A673 (cell line): ENCODE data around the gene BNC2. TPM values are rescaled to one million over a fixed set of nuclear protein-coding genes. Genes with fewer than 3 reads are reported as not detected.

ENCODE experiments used
- BruUV-seq: library from RNA; stranded (reverse); fragments of 400-500 nt; replicated peaks from 2 replicates; lab custom pipeline; 2021; lab: Mats Ljungman, UMichigan
- CTCF ChIA-PET: fragments of 300-600 bp; sonication (Branson Sonifier 250); formaldehyde crosslinking; loops from one replicate; lab custom pipeline; 2022; ENCODE audit warnings: antibody characterized with exemption; lab: Charles Lee
- POLR2A ChIA-PET: fragments of 300-600 bp; sonication (Branson Sonifier 250); formaldehyde crosslinking; loops from one replicate; lab custom pipeline; 2022; ENCODE audit warnings: antibody characterized with exemption; ENCODE audit not compliant: low non-redundant PET; lab: Charles Lee
- DNase-seq: peaks from one replicate; pipeline ENCODE4 v3.0.0-alpha.2; 2015; ENCODE audit warnings: low spot score
- H3K27ac ChIP-seq: fragments of 200-600 bp; sonication (generic); 2 replicates; pipeline ENCODE4 v1.5.1; 2016; ENCODE audit warnings: mixed run types, low read depth, mild to moderate bottlenecking, mixed read lengths, antibody characterized with exemption, low read length; ENCODE audit not compliant: poor library complexity, severe bottlenecking
- H3K27me3 ChIP-seq: fragments of 200-600 bp; sonication (generic); replicated peaks from 2 replicates; pipeline ENCODE4 v1.6.1; 2017; ENCODE audit warnings: mixed run types, low read depth, mild to moderate bottlenecking, mixed read lengths, antibody characterized with exemption, low read length; ENCODE audit not compliant: insufficient read depth, poor library complexity
- H3K36me3 ChIP-seq: fragments of 200-600 bp; sonication (generic); 2 replicates; pipeline ENCODE4 v1.6.1; 2016; ENCODE audit warnings: mixed run types, mild to moderate bottlenecking, mixed read lengths, antibody characterized with exemption, low read length; ENCODE audit not compliant: insufficient read depth, poor library complexity, severe bottlenecking
- H3K4me1 ChIP-seq: fragments of 200-600 bp; sonication (generic); 2 replicates; pipeline ENCODE4 v1.6.1; 2017; ENCODE audit warnings: mixed run types, mild to moderate bottlenecking, mixed read lengths, antibody characterized with exemption, low read length; ENCODE audit not compliant: insufficient read depth, poor library complexity, severe bottlenecking
- H3K4me3 ChIP-seq: fragments of 200-600 bp; sonication (generic); 2 replicates; pipeline ENCODE4 v1.5.1; 2016; ENCODE audit warnings: low read depth, mixed run types, mild to moderate bottlenecking, mixed read lengths, low read length; ENCODE audit not compliant: poor library complexity, severe bottlenecking
- H3K9me3 ChIP-seq: fragments of 200-600 bp; sonication (generic); 2 replicates; pipeline ENCODE4 v1.6.1; 2016; ENCODE audit warnings: mixed run types, low read depth, mild to moderate bottlenecking, mixed read lengths, antibody characterized with exemption, low read length; ENCODE audit not compliant: poor library complexity, severe bottlenecking
- CTCF ChIP-seq: fragments of 300-800, 200-600 bp; sonication (generic); conservative IDR thresholded peaks from 2 replicates; pipeline ENCODE4 v1.5.1; 2017; ENCODE audit warnings: low read depth, mild to moderate bottlenecking, antibody characterized with exemption, low read length, moderate library complexity, mixed read lengths
- EZH2 ChIP-seq: fragments of 200-600 bp; sonication (generic); IDR thresholded peaks from 2 replicates; pipeline ENCODE4 v1.6.1; 2017; ENCODE audit warnings: borderline replicate concordance, low read depth, mild to moderate bottlenecking, mixed read lengths, antibody characterized with exemption, low read length; ENCODE audit not compliant: poor library complexity, severe bottlenecking
- intact Hi-C: fragments of 100-400 bp; cut with micrococcal nuclease; formaldehyde crosslinking; loops from one replicate; pipeline ENCODE4 v1.10.0; 2022; ENCODE audit not compliant: unreplicated experiment
- total RNA-seq: library from RNA; stranded (reverse); gene quantifications from 2 replicates; pipeline ENCODE4 v1.2.3, GENCODE V29; 2021

Gene BNC2
- total RNA-seq, 1 experiment from 2014 or later, result 0.45 TPM

DNA sequence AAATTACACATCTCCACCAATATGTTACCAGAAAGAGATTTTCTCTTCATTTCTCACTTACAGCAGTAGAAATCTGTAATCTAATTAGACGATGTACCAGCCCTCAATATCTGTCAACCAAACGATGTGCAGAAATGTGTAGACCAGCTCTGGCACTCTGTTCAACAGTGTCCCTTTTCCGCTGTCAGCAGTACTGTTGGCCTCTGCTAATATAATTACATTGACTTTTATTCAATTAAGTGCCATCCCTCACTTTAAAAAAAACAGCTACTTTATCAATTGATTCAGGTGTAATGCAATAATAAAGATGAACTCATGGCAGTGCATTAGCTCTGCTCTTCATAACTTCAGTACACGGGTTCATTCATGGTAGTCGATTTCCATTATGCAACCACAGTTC, 448.4 kb downstream of the BNC2 start:
- Histone ChIP-seq H3K4me1 (peaks cover 16% of the 10 kb centered on the region), H3K27ac (peak overlapping the region; percentile 64), H3K27me3 (no peaks in the 10 kb centered on the region), H3K36me3 (no peaks in the 10 kb centered on the region), H3K4me3 (no peak overlapping the region), H3K9me3 (no peaks in the 10 kb centered on the region)
- POLR2A ChIA-PET, result no interaction called here
- CTCF ChIA-PET, result no interaction called here
- TF ChIP-seq CTCF (no peak), EZH2 (no peak)
- no peak for DNase-seq
- intact Hi-C loops, result no loop called here
- BruUV-seq, result no TSS peak

DNA sequence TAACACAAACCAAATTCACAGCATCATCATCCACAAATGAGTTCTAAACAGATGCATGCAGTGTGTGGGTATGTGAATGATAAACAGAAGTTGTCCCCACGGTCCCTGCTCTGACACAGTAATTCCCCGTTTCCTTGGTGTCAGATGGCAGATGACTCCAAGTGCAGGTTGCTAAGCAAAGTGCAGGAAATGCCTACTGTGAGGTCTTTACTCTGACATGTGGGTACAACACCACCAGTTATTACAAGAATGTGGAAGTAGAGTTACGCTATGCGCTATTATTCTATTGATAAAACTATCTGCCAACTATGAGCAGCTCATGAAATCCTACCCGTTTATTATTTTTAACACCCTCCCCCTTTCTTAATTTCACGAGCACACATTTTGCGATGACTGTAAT, 448.9 kb downstream of the BNC2 start:
- TF ChIP-seq CTCF (no peak), EZH2 (no peak)
- DNase-seq, result peak; percentile 86
- H3K27ac ChIP-seq, result peak overlapping the region; percentile 66
- ChIA-PET CTCF (no interaction called here), POLR2A (no interaction called here)
- intact Hi-C loops, result no loop called here
- peaks cover 16% of the 10 kb centered on the region for H3K4me1 ChIP-seq
- no TSS peak for BruUV-seq
- no peaks in the 10 kb centered on the region for H3K9me3 ChIP-seq
- H3K27me3 ChIP-seq, result no peaks in the 10 kb centered on the region
- no peak overlapping the region for H3K4me3 ChIP-seq
- no peaks in the 10 kb centered on the region for H3K36me3 ChIP-seq

GRCh38 chr9:16419124-16419523, 451.3 kb downstream of the BNC2 start:
- Histone ChIP-seq H3K36me3 (no peaks in the 10 kb centered on the region), H3K27ac (no peak overlapping the region), H3K4me1 (peaks cover 16% of the 10 kb centered on the region), H3K4me3 (no peak overlapping the region), H3K9me3 (no peaks in the 10 kb centered on the region), H3K27me3 (no peaks in the 10 kb centered on the region)
- no peak for DNase-seq
- TF ChIP-seq EZH2 (no peak), CTCF (no peak)
- ChIA-PET POLR2A (no interaction called here), CTCF (no interaction called here)
- intact Hi-C loops, result no loop called here
- BruUV-seq, result no TSS peak
